ENCODE measurements around the gene COPS3. TPM values are rescaled to one million over a fixed set of nuclear protein-coding genes. Genes with fewer than 3 reads are reported as not detected.

COPS3 gene
- total and polyA plus RNA-seq, 7 donors: 99.8 to 164 (median 140) TPM

DNA sequence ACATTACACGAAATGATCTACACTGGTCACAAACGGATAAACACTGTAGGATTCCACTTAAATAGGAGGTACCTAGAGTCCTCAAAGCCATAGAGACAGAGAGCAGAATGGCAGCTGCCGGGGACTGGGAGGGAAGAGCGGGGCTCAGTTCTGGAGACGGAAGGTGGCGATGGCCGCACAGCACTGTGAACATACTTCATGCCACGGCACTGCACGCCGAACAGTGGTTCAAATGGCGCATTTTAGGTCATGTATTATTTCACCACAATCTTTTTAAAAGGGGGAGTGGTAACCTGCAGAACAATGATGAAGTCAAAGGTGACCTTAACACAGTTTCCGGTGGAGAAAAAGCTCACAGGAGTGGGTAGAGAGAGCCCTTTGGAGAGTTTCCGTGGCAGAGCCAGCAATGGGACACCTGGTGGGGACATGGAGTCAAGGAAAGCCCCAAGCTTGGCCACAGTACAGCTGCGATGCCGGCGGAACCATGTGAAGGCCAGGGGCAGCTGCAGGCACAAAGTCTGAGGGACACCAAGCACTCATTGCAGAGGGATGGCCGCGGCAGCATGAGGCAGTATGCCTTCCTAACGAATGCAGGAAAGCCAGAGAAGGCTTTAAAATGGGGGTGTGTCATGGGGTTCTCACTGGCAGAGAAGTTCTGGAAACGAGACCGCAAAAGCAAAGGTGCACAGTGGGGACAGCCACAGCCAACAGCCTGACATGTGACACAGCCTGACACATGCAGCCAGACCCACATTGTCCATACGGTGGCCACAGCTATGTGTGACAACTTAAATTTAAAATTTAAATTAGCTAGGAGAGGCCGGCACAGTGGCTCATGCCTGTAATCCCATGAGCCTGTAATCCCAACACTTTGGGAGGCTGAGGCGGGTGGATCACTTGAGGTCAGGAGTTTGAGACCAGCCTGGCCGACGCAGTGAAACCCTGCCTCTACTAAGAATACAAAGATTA is 51.3 kb downstream of the COPS3 start:
- 64 to 81% (median 66%) methylated on average over 26 of the region's 26 CpGs for WGBS, 3 donors
- Histone ChIP-seq H3K4me3 (no peak overlapping the region), H3K36me3 (ENCODE audit: insufficient read depth in 1 of 2, low read depth in 1 of 2) (peaks cover 3 to 82% of the 10 kb centered on the region in 2 donors), H3K9me3 (no peaks in the 10 kb centered on the region), H3K27me3 (ENCODE audit: insufficient read depth in 3 of 3, low read length in 2 of 3) (no peaks in the 10 kb centered on the region), H3K4me1 (peaks cover 36% of the 10 kb centered on the region), H3K27ac (peak overlapping the region; percentile 60)
- TF ChIP-seq, protein P1, sequence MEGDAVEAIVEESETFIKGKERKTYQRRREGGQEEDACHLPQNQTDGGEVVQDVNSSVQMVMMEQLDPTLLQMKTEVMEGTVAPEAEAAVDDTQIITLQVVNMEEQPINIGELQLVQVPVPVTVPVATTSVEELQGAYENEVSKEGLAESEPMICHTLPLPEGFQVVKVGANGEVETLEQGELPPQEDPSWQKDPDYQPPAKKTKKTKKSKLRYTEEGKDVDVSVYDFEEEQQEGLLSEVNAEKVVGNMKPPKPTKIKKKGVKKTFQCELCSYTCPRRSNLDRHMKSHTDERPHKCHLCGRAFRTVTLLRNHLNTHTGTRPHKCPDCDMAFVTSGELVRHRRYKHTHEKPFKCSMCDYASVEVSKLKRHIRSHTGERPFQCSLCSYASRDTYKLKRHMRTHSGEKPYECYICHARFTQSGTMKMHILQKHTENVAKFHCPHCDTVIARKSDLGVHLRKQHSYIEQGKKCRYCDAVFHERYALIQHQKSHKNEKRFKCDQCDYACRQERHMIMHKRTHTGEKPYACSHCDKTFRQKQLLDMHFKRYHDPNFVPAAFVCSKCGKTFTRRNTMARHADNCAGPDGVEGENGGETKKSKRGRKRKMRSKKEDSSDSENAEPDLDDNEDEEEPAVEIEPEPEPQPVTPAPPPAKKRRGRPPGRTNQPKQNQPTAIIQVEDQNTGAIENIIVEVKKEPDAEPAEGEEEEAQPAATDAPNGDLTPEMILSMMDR (IDR thresholded peaks at IDR 0.05): no peak
- ATAC-seq (peak; percentile 12 to 53 (median 38)), DNase-seq (peak in 1 of 2 donors; percentile 65)
- intact Hi-C loops (cut with DNase I): no loop called here

DNA sequence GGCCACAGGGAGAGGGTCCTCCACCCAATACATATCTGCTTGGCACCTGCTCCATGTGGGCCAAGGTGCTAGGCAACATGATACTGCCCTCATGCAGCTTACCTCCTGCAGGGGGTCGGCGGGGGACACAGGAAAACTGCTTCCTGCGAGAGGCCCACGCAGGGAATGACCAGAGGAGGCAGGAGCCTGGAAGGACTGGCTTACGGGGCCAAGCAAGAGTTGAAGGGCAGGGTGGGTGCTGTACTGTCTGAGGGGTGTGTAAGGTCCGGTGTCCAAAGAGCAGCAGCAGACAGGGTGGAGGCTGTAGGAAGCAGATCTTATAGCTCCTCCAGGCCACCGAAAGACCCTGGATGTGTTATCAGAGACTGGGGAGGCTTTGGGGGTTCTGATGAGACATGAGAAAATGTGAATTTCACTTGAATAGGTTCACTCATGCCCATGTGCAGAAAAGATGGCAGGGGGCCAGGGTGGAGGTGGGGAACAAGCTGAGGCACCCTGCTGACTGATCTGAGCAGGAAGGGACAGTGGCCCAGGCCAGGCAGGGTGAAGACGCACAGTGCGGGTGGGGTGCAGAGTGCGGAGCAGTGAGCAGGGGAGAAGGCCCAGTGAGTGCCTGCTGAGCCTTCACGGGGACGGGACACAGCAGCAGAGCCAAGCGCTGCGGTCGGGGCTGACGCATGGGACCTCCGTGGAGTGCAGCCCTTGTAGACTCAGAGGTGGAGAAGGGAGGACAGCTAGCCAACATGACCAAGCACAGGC is 52.3 kb downstream of the COPS3 start:
- peaks cover 3 to 92% of the 10 kb centered on the region in 2 donors for H3K36me3 ChIP-seq (ENCODE audit: insufficient read depth in 1 of 2, low read depth in 1 of 2)
- ATAC-seq (peak; percentile 63 to 79 (median 72)), DNase-seq (peak; percentile 45 to 72)
- TF ChIP-seq, protein P1 (IDR thresholded peaks at IDR 0.05): no peak
- intact Hi-C loops (cut with DNase I): no loop called here
- no peak overlapping the region for H3K4me3 ChIP-seq
- H3K27ac ChIP-seq: peak overlapping the region; percentile 60
- H3K9me3 ChIP-seq: no peaks in the 10 kb centered on the region
- H3K27me3 ChIP-seq (ENCODE audit: insufficient read depth in 3 of 3, low read length in 2 of 3): no peaks in the 10 kb centered on the region
- H3K4me1 ChIP-seq: peaks cover 28% of the 10 kb centered on the region
- WGBS, 3 donors: 52 to 78% (median 54%) methylated on average over 17 of the region's 17 CpGs

DNA sequence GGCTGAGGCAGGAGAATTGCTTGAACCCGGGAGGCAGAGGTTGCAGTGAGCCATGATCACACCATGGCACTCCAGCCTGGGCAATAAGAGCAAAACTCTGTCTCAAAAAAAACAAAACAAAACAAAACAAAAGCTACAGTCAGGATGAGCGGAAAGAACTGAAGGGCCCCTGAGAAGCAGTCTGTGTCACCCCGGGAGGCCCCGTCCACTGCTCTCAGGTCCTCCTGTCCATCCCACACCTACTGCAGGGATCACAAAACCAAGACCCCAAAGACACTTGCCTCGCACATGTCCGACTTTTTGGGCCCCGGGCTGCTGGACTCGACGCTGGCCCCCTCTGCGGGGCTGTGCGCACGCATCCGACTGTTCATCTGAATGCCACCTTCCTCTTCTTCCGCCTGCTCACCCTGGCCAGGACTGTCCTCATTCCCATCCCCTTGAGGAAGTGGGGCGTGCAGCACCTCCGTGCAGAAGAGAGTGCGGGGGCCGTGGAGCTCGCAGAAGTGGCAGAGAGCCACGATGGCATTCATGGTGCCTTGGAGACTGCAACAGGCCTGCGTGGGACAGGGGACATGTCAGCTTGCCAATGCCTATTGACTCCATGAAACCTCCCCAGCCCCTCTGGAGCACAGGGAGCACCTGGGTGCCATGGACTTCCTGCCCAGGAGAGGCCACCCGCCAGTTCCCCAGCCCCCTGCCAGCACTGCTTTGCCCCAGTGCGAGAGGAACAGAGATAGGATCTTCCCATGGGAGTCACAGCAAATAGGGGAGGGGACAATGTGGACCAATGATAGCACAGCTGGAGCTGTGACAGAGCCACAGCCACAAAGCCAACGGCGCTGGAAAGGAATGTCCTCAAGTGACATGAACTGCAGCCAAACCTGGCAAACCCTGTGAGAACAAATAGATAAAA is 53.2 kb downstream of the COPS3 start:
- Histone ChIP-seq H3K4me1 (peaks cover 26% of the 10 kb centered on the region), H3K9me3 (no peaks in the 10 kb centered on the region), H3K4me3 (no peak overlapping the region), H3K27ac (peak overlapping the region; percentile 60), H3K36me3 (ENCODE audit: insufficient read depth in 1 of 2, low read depth in 1 of 2) (peaks cover 3 to 99% of the 10 kb centered on the region in 2 donors), H3K27me3 (ENCODE audit: insufficient read depth in 3 of 3, low read length in 2 of 3) (no peaks in the 10 kb centered on the region)
- intact Hi-C loops (cut with DNase I): no loop called here
- WGBS, 3 donors: 70 to 78% (median 73%) methylated on average over 25 of the region's 25 CpGs
- DNase-seq (peak in 1 of 2 donors; percentile 78), ATAC-seq (peak; percentile 75 to 89 (median 82))
- TF ChIP-seq, protein P1 (IDR thresholded peaks at IDR 0.05): no peak

Measured in psoas muscle (tissue), 8 donors.